Measurements from ENCODE around the gene MYOG. TPM values are rescaled to one million over a fixed set of nuclear protein-coding genes. Genes with fewer than 3 reads are reported as not detected.

The MYOG gene
- total RNA-seq, 1 experiment from 2014 or later = not detected

DNA sequence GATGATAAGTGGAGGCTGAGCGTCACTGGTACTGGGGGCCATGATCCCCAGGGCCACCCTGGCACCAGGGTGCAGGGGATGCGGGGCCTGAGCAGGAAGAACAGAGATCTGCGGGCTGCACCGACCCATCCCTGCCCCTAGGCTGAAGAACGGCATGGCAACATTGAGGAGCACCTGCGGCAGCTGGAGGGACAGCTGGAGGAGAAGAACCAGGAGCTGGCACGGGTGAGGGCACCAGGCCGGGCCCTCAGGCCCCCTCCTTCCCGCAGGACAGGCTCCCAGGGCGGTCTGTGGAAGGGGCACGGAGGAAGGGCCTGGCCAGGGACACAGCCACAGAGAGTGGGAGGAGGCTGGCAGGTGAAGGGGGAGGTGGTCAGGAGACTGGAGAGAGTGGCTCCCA lies 37.7 kb downstream of the MYOG start:
- POLR2A ChIA-PET (ENCODE audit: unreplicated experiment) = no interaction called here
- no peak overlapping the region for H3K27ac ChIP-seq (ENCODE audit: low read length)
- H3K9ac ChIP-seq (ENCODE audit: low read length) = no peak overlapping the region
- no peak overlapping the region for H3K4me3 ChIP-seq (ENCODE audit: low read length)
- H3F3A ChIP-seq (ENCODE audit: low read length, unreplicated experiment) = no peaks in the 10 kb centered on the region
- intact Hi-C loops (cut with micrococcal nuclease) = no loop called here
- DNase-seq = no peak
- no peaks in the 10 kb centered on the region for H3K9me2 ChIP-seq (replicated peaks; ENCODE audit: low read length)
- no peaks in the 10 kb centered on the region for H3K36me3 ChIP-seq (ENCODE audit: low read depth, low read length)
- no peaks in the 10 kb centered on the region for H4K20me1 ChIP-seq (ENCODE audit: low read length)
- no peak for ATAC-seq
- no peak overlapping the region for H3K4me2 ChIP-seq (ENCODE audit: low read length)
- TF ChIP-seq, protein P1, sequence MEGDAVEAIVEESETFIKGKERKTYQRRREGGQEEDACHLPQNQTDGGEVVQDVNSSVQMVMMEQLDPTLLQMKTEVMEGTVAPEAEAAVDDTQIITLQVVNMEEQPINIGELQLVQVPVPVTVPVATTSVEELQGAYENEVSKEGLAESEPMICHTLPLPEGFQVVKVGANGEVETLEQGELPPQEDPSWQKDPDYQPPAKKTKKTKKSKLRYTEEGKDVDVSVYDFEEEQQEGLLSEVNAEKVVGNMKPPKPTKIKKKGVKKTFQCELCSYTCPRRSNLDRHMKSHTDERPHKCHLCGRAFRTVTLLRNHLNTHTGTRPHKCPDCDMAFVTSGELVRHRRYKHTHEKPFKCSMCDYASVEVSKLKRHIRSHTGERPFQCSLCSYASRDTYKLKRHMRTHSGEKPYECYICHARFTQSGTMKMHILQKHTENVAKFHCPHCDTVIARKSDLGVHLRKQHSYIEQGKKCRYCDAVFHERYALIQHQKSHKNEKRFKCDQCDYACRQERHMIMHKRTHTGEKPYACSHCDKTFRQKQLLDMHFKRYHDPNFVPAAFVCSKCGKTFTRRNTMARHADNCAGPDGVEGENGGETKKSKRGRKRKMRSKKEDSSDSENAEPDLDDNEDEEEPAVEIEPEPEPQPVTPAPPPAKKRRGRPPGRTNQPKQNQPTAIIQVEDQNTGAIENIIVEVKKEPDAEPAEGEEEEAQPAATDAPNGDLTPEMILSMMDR (conservative IDR thresholded peaks at IDR 0.05; ENCODE audit: low read depth, low read length) = no peak
- no peak for TF ChIP-seq EZH2 (IDR thresholded peaks at IDR 0.05; ENCODE audit: low read length, unreplicated experiment)
- TF ChIP-seq EZH2phosphoT487 (IDR thresholded peaks at IDR 0.05; ENCODE audit: borderline replicate concordance, low read length) = no peak
- BruUV-seq (replicated peaks) = no TSS peak
- peaks cover 7% of the 10 kb centered on the region; the same call in 1 of the 2 replicates for H3K4me1 ChIP-seq (ENCODE audit: insufficient read depth, low read length)
- H3K9me3 ChIP-seq (ENCODE audit: low read length) = no peaks in the 10 kb centered on the region
- H3K27me3 ChIP-seq (ENCODE audit: low read length) = no peaks in the 10 kb centered on the region
- H3K79me2 ChIP-seq (ENCODE audit: low read length) = no peaks in the 10 kb centered on the region
- CTCF ChIA-PET = no interaction called here
- no peak overlapping the region for H2AFZ ChIP-seq (ENCODE audit: low read length)

DNA sequence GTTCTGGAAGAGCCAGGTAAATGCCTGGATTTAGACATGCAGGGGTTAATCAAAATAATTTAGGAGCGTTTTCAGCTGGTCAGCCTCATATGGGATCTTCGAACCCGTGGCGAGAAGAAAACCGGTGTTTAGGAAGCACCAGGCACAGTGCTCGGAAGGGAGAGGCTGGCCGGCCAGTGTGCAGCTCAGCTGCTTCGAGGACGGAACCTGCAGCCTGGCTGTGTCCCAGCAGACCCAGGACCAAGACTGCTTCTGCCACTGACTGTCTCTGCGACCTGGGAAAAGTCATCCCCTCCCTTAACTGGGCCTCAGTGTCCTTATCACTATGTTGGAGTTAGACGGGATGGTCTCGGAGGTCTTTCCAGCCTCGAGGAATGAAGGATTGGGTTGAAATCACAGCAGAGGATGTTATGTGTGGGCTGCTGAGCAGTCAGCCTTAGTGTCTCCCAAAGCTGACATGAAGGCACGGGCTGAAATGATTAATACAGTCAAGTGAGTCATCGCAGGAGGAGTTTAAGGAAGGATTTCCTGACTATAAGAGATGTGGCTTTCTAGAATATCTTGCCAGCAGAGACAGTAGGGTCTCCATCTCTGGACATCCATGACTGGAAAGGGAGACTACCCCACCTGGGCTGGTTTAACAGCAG lies 38.7 kb downstream of the MYOG start:
- no TSS peak for BruUV-seq (replicated peaks)

More for the DNA sequence above, 38.7 kb downstream of the MYOG start:
- Histone ChIP-seq H3K4me1 (ENCODE audit: insufficient read depth, low read length) (peaks cover 7% of the 10 kb centered on the region; the same call in 1 of the 2 replicates), H3K27ac (ENCODE audit: low read length) (no peak overlapping the region), H3F3A (ENCODE audit: low read length, unreplicated experiment) (no peaks in the 10 kb centered on the region), H3K9ac (ENCODE audit: low read length) (no peak overlapping the region), H3K9me2 (replicated peaks; ENCODE audit: low read length) (no peaks in the 10 kb centered on the region), H4K20me1 (ENCODE audit: low read length) (no peaks in the 10 kb centered on the region), H3K9me3 (ENCODE audit: low read length) (no peaks in the 10 kb centered on the region), H3K4me3 (ENCODE audit: low read length) (no peak overlapping the region), H3K79me2 (ENCODE audit: low read length) (no peaks in the 10 kb centered on the region), H3K36me3 (ENCODE audit: low read depth, low read length) (no peaks in the 10 kb centered on the region), H2AFZ (ENCODE audit: low read length) (no peak overlapping the region), H3K27me3 (ENCODE audit: low read length) (no peaks in the 10 kb centered on the region), H3K4me2 (ENCODE audit: low read length) (no peak overlapping the region; the same call in 1 of the 2 replicates)
- ChIA-PET CTCF (no interaction called here), POLR2A (ENCODE audit: unreplicated experiment) (no interaction called here)
- intact Hi-C loops (cut with micrococcal nuclease) = no loop called here
- DNase-seq = peak; percentile 79
- ATAC-seq = peak; percentile 99
- no peak for TF ChIP-seq EZH2phosphoT487 (IDR thresholded peaks at IDR 0.05; ENCODE audit: borderline replicate concordance, low read length)
- TF ChIP-seq, protein P1 (conservative IDR thresholded peaks at IDR 0.05; ENCODE audit: low read depth, low read length) = no peak
- TF ChIP-seq EZH2 (IDR thresholded peaks at IDR 0.05; ENCODE audit: low read length, unreplicated experiment) = no peak
